Calu3 (cell line): ENCODE results near the gene SESN1. TPM values are rescaled to one million over a fixed set of nuclear protein-coding genes. Genes with fewer than 3 reads are reported as not detected.

ENCODE experiments used
- BruUV-seq: library from RNA; stranded (reverse); fragments of 400-500 nt; replicated peaks from 2 replicates; lab custom pipeline; 2021; lab: Mats Ljungman, UMichigan
- CTCF ChIA-PET: fragments of 300-600 bp; sonication (Branson Sonifier 250); formaldehyde crosslinking; loops from one replicate; lab custom pipeline; 2022; ENCODE audit warnings: antibody characterized with exemption; lab: Charles Lee
- DNase-seq: peaks from one replicate; pipeline ENCODE4 v3.0.0; 2022
- H3K27ac Mint-ChIP-seq: one replicate; pipeline ENCODE4 v1.8.0; 2022; ENCODE audit warnings: mixed read lengths; ENCODE audit not compliant: unreplicated experiment
- H3K27me3 Mint-ChIP-seq: one replicate; pipeline ENCODE4 v1.8.0; 2022; ENCODE audit warnings: mixed read lengths; ENCODE audit not compliant: unreplicated experiment
- H3K36me3 Mint-ChIP-seq: one replicate; pipeline ENCODE4 v1.8.0; 2022; ENCODE audit warnings: mild to moderate bottlenecking, moderate library complexity, mixed read lengths; ENCODE audit not compliant: insufficient read depth, unreplicated experiment
- H3K4me1 Mint-ChIP-seq: one replicate; pipeline ENCODE4 v1.8.0; 2022; ENCODE audit warnings: mild to moderate bottlenecking, low read depth, mixed read lengths; ENCODE audit not compliant: unreplicated experiment
- H3K4me3 Mint-ChIP-seq: one replicate; pipeline ENCODE4 v1.8.0; 2022; ENCODE audit warnings: mild to moderate bottlenecking, low read depth, moderate library complexity, mixed read lengths; ENCODE audit not compliant: unreplicated experiment
- H3K9me3 Mint-ChIP-seq: one replicate; pipeline ENCODE4 v1.8.0; 2022; ENCODE audit warnings: low read depth, mixed read lengths; ENCODE audit not compliant: unreplicated experiment
- CTCF ChIP-seq: fragments of 200-600 bp; IDR thresholded peaks from one replicate; pipeline ENCODE4 v1.8.0; 2022; ENCODE audit warnings: antibody characterized with exemption; ENCODE audit not compliant: unreplicated experiment
- intact Hi-C: fragments of 100-400 bp; cut with micrococcal nuclease; formaldehyde crosslinking; loops from one replicate; pipeline ENCODE4 v1.10.0; 2022; ENCODE audit not compliant: unreplicated experiment
- total RNA-seq: library from RNA; stranded (reverse); gene quantifications from 2 replicates; pipeline ENCODE4 v1.2.3, GENCODE V29; 2022

The SESN1 gene
- total RNA-seq, 1 experiment from 2014 or later = 5.9 TPM

- Mint-ChIP-seq H3K4me1 (no peaks in the 10 kb centered on the region), H3K4me3 (no peak overlapping the region), H3K9me3 (no peaks in the 10 kb centered on the region), H3K27ac (no peak overlapping the region), H3K36me3 (no peaks in the 10 kb centered on the region), H3K27me3 (no peaks in the 10 kb centered on the region)
- CTCF ChIA-PET = no interaction called here
- TF ChIP-seq CTCF = no peak
- no TSS peak for BruUV-seq
- intact Hi-C loops = no loop called here
- no peak for DNase-seq
Measured at GRCh38 chr6:108961077-108961476, 133.6 kb downstream of the SESN1 start.

- CTCF ChIA-PET = no interaction called here
Measured at GRCh38 chr6:108960601-108961000, 134.0 kb downstream of the SESN1 start.

GRCh38 chr6:108959972-108960582, 134.6 kb downstream of the SESN1 start:
- no peaks in the 10 kb centered on the region for H3K9me3 Mint-ChIP-seq
- no peaks in the 10 kb centered on the region for H3K27me3 Mint-ChIP-seq
- CTCF ChIA-PET = no interaction called here
- H3K4me3 Mint-ChIP-seq = no peak overlapping the region
- DNase-seq = no peak
- TF ChIP-seq CTCF = no peak
- intact Hi-C loops = no loop called here
- H3K27ac Mint-ChIP-seq = no peak overlapping the region
- no peaks in the 10 kb centered on the region for H3K4me1 Mint-ChIP-seq
- no TSS peak for BruUV-seq
- H3K36me3 Mint-ChIP-seq = no peaks in the 10 kb centered on the region

More at GRCh38 chr6:108960601-108961000, 134.0 kb downstream of the SESN1 start:
- no peak overlapping the region for H3K27ac Mint-ChIP-seq
- H3K4me1 Mint-ChIP-seq = no peaks in the 10 kb centered on the region
- H3K4me3 Mint-ChIP-seq = no peak overlapping the region
- intact Hi-C loops = no loop called here
- BruUV-seq = no TSS peak
- TF ChIP-seq CTCF = no peak
- DNase-seq = no peak
- H3K36me3 Mint-ChIP-seq = no peaks in the 10 kb centered on the region
- H3K9me3 Mint-ChIP-seq = no peaks in the 10 kb centered on the region
- no peaks in the 10 kb centered on the region for H3K27me3 Mint-ChIP-seq

GRCh38 chr6:108958900-108959770, 135.5 kb downstream of the SESN1 start:
- H3K27me3 Mint-ChIP-seq = no peaks in the 10 kb centered on the region
- intact Hi-C loops = no loop called here
- H3K4me1 Mint-ChIP-seq = no peaks in the 10 kb centered on the region
- H3K9me3 Mint-ChIP-seq = no peaks in the 10 kb centered on the region
- DNase-seq = no peak
- CTCF ChIA-PET = no interaction called here
- TF ChIP-seq CTCF = no peak
- no TSS peak for BruUV-seq
- H3K36me3 Mint-ChIP-seq = no peaks in the 10 kb centered on the region
- H3K4me3 Mint-ChIP-seq = no peak overlapping the region
- H3K27ac Mint-ChIP-seq = no peak overlapping the region
